ENCODE data around the gene COPS7B.

The COPS7B gene

DNA sequence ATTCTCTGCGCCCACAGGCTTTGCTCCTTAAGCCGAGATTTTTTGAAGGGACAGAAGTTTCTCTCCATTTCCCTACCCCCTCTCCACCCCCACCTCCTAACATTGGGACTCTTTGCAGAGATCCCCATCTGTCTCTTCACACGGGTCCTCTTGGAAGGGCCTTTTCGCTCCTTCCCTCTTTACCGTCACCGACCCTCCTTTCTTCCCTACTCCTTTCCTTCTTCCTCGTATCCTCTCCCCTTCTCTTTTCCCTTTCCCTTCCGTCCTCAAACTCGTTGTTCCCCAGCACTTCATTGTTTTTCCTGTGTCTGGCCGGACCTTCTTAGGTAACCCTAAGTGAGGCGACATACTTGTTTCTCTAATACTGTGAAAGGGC, 660 bp downstream of the COPS7B start:
- DNase-seq = no peak

GRCh38 chr2:231791107-231791506, 4.9 kb downstream of the COPS7B start:
- no peak for DNase-seq

DNA sequence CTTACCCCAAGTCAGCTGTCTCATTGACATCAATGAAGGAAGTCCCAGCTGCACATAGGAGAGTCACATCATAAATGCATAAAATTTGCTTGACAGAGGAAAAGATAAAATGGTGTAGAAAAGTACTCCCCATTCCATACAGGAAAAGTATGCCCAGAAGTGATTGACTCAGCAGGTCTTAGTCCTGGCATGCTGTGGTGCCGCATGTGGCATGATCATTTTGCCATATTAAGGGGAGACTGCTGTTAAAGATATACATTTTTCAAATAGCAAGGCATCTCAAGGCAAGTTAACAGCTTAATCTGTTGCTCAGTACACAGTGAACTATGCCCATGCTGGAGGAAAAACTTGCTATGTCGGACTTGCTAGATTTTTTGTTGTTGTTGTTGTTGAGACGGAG, 8.1 kb downstream of the COPS7B start:
- no peak for DNase-seq

DNA sequence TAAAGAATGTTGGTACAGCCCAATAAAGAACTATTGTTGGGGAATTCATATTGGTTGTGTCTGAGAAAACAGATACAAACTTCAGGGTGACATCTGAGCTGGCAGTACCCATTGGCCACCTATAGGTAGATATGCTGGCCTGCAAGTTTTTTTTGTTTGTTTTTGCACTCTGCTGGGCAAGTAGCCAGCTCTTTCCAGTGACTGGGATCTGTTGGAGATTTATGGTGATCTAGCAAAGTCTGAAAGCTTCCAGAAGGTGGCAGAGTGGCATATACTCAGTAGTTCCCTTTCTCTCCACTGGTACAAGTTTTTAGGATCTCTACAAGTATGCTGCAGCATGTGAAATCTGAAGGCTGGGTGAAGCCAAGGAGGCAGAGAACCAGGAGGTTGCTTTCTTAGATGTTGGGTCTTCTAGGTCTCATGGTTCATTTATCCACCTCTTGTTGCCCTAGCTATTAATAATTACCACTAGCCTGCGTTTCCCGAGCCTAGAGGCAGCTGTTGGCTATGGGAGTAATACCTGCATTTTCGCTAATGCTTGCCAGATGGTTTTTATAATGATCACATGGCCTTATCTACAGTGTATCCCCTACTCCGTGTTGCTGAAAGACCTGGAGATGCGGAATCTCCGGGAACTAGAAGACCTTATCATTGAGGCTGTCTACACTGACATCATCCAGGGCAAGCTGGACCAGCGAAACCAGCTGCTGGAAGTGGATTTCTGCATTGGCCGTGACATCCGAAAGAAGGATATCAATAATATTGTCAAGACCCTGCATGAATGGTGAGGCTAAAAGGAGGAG, 9.5 kb downstream of the COPS7B start:
- peak; percentile 79 for DNase-seq

GRCh38 chr2:231800493-231801091, 14.3 kb downstream of the COPS7B start:
- peak; percentile 24 for DNase-seq

- no peak for DNase-seq
These were observed 17.4 kb downstream of the COPS7B start for GRCh38 chr2:231803501-231804138.

- no peak for DNase-seq
These were observed 20.8 kb downstream of the COPS7B start for GRCh38 chr2:231807020-231807419.

GRCh38 chr2:231810905-231811304, 24.7 kb downstream of the COPS7B start:
- peak; percentile 86 for DNase-seq

DNA sequence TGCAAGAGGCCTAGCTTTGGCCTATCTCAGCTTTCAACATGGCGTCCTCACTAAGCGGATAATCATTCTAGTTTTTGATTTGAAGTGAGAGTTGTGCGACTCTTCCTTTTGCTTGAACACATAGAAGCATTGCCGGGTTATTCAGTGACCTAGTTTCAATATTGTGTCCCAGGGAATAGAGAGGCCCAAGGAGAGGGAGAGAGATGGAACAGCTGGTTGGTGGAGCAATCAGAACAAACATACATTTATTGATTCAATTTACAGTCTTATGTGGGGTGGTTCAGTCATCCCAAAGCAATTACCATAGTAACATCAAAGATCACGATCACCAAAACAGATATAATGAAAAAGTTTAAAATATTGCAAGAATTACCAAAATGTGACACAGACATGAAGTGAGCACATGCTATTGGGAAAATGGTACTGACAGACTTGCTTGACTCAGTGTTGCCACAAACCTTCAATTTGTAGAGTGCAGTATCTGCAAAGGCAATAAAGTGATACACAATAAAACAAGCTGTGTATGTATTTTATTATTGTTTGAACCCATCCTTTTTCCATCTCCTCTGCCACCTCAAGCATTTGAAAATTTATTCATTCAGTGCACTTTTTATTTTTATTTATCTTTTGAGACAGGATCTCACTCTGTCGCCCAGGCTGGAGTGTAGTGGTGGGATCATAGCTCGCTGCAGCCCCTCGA, 30.2 kb downstream of the COPS7B start:
- DNase-seq = no peak

DNA sequence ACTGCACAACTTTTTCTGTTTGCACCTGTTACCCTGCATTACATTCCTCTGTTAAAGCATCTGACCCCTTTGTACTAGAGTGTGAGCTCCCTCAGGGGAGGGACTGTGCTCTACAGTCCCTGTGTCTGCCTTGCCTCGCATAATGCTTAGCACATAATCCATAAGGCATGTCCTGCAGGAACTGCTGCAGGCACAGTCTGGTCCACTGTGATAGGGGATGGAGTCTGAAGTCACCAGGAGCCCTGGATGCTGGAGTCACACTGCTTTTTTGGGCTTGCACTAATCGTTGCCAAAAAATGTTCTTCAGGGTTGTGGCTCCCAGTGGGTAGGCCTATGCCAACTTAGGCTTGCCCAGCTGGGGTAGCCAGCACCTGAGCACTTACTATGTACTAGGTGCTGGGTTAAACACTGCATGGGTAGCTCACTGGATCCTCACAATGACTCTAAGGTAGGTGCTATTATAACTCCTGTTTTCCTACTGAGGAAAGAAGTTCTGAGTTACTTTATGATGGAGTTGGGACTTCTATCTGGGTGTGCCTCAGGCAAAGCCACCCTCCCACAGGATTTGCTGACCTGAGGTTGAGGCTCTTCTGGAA, 33.3 kb downstream of the COPS7B start:
- DNase-seq = no peak

DNA sequence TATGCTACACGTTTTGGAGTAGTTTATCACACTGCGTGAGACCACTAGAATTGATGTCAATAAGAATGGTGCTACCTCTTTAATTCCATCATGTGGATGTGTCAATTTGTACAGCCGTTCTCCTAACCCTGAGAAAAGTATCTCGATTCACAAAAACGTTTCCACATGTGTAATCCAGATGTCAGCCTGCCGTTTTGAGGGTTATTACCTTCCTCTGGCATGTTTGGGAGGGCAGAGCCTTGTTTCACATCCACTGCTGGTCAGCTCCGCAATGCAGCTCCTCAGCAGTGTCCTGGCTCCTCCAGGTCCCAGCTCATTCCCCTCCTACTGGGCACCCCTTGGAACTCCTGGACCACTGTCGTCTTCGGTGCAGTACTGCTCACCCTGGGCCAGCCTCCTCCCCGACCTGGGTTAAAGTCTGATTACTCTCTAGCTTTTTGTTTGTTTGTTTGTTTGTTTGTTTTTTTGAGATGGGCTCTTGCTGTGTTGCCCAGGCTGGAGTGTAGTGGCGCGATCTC, 34.6 kb downstream of the COPS7B start:
- DNase-seq = no peak

GRCh38 chr2:231821908-231822307, 35.7 kb downstream of the COPS7B start:
- DNase-seq = no peak

DNA sequence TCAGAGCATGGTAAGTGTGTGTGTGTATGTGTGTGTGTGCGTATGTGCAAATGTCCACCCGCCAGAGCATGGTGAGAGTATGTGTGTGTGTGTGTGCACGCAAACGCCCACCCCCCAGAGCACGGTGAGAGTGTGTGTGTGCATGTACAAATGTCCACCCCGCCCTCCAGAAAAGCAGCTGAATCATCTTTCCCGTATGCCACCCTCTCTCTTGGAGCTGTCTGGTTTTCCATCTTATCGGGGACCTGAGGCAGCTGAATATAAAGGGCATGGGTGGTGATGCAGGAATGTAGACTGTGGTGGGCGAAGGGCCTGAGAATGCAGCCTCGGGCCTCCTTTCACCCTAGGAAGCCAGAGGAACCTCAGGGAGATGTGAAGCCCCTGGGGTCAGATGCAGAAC, 66.9 kb downstream of the COPS7B start:
- DNase-seq = no peak

DNA sequence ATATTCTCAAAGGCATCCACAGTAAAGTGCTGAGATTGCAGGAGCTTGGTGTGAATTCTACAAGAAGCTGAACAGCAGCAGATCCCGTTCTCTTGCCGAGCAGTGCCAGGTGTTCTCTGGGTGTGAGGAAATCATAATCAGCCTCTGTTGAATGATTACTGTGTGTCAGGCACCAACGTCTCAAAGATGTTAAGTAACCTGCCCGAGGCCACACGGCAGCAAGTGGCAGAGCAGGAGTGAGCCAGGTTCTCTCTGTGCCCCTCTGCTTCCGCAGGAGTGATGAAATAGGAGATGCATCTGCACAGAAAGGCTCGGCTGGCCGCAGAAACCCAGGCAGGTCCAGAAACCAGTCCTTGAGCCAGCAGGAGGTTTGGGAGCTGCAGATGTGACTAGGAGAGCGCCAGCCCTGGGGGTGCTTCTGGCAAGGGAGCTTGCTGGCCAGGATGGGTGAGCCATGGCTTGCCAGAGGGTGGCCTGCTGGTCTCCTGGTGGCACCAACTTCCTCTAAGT, 68.4 kb downstream of the COPS7B start:
- DNase-seq = no peak

DNA sequence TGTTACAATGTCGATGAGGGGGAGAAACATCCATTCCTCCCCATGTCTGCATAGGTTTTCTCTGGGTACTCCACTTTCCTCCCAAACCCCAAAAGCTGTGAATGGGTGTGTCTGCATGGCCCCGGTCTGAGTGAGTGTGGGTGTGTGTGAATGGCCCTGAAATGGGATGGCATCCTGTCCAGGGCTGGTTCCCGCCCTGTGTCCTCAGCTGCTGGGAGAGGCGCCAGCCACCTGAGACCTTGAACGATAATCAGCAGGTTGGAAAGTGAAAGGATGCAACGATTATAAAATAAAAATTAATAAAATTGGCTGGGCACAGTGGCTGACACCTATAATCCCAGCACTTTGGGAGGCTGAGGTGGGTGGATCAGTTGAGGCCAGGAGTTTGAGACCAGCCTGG, 70.7 kb downstream of the COPS7B start:
- DNase-seq = no peak

All from HCEC 1CT (cell line).